Lower leg skin (tissue), 3 donors: ENCODE measurements around the gene CTDSP2.

ENCODE experiments used
- POLR2A ChIP-seq, 2 donors: fragments of 450-650 bp; IDR thresholded peaks; one replicate each; pipeline ENCODE4 v1.6.1; 2016 to 2017; ENCODE audit warnings: antibody characterized with exemption in 2 of 2, mild to moderate bottlenecking in 1 of 2, moderate library complexity in 1 of 2
- TF ChIP-seq, protein P1 (sequence below), 3 donors: fragments of 450-650 bp; IDR thresholded peaks; one replicate each; pipeline ENCODE4 v1.5.1; 2016; ENCODE audit warnings: antibody characterized with exemption in 3 of 3, mild to moderate bottlenecking in 3 of 3, moderate library complexity in 2 of 3

- TF ChIP-seq, protein P1, sequence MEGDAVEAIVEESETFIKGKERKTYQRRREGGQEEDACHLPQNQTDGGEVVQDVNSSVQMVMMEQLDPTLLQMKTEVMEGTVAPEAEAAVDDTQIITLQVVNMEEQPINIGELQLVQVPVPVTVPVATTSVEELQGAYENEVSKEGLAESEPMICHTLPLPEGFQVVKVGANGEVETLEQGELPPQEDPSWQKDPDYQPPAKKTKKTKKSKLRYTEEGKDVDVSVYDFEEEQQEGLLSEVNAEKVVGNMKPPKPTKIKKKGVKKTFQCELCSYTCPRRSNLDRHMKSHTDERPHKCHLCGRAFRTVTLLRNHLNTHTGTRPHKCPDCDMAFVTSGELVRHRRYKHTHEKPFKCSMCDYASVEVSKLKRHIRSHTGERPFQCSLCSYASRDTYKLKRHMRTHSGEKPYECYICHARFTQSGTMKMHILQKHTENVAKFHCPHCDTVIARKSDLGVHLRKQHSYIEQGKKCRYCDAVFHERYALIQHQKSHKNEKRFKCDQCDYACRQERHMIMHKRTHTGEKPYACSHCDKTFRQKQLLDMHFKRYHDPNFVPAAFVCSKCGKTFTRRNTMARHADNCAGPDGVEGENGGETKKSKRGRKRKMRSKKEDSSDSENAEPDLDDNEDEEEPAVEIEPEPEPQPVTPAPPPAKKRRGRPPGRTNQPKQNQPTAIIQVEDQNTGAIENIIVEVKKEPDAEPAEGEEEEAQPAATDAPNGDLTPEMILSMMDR (IDR thresholded peaks at IDR 0.05) = no peak
- no peak for TF ChIP-seq POLR2A (IDR thresholded peaks at IDR 0.05)
Observed at GRCh38 chr12:57877876-57878275, 31.3 kb upstream of the CTDSP2 start.
